Cardiac septum (tissue), 1 donor: ENCODE measurements around the gene RSBN1. TPM values are rescaled to one million over a fixed set of nuclear protein-coding genes. Genes with fewer than 3 reads are reported as not detected.

Experiments used
- DNase-seq: peaks from one replicate; pipeline ENCODE4 v3.0.0-alpha.2; 2020; ENCODE audit warnings: low spot score
- intact Hi-C: fragments of 100-400 bp; cut with DNase I; formaldehyde crosslinking; loops from one replicate; pipeline ENCODE4 v1.14.0; 2022
- total RNA-seq: library from RNA; stranded (reverse); fragmentation: NEBNext Ultra II Directional; extraction: Animal tissue kit (Norgen Biotek cat#: 25700); gene quantifications from one replicate; pipeline ENCODE4 v1.2.1, GENCODE V29; 2021
- donor health status: DM: no; HTN: no; CAD: no.

Gene RSBN1
- total RNA-seq, 1 donor from 2014 or later = 11.0 TPM

DNA sequence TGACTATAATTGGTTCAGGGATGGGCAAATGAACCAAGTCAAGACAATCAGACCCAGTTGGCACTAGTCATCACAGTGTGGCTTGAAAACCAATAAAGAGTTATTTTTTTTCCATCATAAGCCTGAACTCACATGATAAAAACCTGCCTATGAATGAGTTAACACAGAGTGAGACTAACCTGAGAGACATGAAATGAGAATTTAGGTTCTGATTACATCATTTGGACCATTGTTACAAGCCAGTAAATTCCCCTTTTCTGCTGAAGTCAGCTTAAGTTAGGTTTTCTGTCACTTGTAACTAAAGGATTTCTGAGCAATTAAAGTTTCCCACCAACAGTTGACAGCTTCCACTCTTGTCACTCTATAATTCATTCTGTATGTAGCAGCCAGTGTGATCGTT, 9.6 kb upstream of the RSBN1 start:
- DNase-seq = no peak
- intact Hi-C loops = no loop called here

DNA sequence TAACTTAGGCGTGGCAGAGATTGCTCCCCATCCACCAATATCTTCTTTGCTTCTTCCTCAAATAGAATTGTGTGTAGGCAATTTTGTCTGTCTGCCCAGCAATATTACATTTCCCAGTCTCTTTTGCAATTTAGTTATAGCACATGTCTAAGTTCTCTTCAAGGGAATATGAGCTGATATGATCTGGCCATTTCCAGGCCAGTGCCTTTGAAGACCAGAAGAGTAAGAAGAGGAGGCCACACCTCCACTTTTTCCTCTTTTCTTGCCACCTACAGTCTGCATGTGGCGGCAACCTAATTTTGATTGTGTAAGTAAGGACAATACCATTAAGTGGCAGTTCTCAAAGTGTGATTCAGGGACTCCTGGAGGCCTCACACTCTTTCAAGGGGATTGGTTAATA, 6.3 kb upstream of the RSBN1 start:
- DNase-seq = no peak
- intact Hi-C loops = loop anchor here (10.0 kb wide), 1 partner anchor 674 kb away; no protein-coding TSS in a partner anchor

DNA sequence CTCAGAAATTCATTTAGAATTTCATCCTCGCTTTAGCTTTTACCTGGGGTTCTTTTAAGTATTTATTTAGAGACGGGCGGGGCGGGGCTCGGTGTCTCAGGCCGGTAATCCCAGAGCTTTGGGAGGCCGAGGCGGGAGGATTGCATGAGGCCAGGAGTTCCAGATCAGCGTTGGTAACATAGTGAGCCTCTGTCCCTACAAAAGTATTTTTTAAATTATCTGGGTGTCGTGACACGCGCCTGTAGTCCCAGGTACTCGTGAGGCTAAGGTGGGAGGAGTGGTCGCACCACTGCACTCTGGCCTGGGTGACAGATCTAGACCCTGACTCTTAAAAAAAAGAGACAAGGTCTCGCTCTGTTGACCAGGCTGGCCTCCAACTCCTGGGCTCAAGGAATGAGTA, 942 bp upstream of the RSBN1 start:
- DNase-seq = no peak
- intact Hi-C loops = loop anchor here (5.0 to 10.0 kb wide), 2 partner anchors 114 to 668 kb away; partner anchors contain the start of gene HIPK1

DNA sequence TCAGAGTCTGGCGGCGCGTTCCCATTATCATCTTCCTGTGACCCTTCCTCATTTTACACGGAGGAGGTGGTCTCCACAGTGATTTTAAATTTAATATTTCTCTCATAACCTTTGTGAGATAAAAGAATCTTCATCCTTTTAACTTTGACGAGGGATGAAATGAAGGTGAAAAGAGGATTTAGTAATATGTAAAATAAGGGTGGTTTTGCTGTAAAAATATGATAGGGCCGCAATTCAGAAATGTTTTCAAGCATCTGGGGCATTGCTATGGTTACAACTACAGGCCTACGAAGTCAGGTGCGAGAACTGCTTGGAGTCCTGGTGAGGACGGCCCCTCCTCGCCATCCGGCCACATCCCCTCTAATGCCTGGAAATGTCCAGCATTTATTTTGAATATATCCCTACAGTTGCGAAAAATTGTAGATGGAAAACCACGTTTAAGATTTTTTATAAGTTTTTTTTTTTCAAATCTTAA, 422 bp upstream of the RSBN1 start:
- DNase-seq = no peak
- intact Hi-C loops = loop anchor here (1.0 to 10.0 kb wide), 4 partner anchors 53 to 668 kb away; partner anchors contain the start of genes DCLRE1B, HIPK1 and PHTF1

DNA sequence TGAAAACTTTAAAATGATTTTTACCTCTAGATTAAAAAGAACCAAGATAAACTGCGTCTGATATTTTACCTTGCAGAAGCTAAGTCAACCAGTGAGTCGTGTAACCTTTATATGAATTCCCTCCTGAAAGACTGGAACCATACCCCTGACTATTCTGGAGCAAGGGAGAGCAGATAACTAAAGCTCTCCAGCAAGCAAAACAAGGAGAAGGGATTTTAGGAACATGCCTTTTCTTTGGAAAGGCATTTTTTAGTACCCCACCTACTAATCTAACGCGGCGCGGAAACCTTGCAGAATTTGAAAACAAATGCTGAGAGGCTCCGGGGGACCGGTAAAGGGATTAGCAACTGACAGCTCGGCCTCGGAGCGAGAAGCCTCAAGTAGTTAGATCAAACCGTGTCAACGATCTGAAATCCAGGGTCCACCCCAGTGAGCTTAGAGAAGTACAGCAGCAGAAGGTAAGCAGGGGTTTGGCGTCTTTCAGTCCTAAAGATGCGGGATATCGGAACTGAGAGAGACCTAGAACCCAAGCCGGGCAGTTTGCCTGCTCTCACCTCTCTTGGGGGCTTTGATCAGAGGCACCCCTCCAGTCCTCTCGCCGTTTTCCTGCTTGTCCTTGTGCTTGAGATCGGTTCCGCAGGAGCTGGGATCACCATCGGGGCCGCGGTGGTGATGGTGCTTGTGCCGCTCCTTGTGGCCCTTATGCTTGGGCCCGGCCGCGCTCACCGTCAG, 954 bp downstream of the RSBN1 start:
- no peak for DNase-seq
- intact Hi-C loops = loop anchor here (5.0 to 10.0 kb wide), 2 partner anchors 116 to 667 kb away; partner anchors contain the start of gene HIPK1

DNA sequence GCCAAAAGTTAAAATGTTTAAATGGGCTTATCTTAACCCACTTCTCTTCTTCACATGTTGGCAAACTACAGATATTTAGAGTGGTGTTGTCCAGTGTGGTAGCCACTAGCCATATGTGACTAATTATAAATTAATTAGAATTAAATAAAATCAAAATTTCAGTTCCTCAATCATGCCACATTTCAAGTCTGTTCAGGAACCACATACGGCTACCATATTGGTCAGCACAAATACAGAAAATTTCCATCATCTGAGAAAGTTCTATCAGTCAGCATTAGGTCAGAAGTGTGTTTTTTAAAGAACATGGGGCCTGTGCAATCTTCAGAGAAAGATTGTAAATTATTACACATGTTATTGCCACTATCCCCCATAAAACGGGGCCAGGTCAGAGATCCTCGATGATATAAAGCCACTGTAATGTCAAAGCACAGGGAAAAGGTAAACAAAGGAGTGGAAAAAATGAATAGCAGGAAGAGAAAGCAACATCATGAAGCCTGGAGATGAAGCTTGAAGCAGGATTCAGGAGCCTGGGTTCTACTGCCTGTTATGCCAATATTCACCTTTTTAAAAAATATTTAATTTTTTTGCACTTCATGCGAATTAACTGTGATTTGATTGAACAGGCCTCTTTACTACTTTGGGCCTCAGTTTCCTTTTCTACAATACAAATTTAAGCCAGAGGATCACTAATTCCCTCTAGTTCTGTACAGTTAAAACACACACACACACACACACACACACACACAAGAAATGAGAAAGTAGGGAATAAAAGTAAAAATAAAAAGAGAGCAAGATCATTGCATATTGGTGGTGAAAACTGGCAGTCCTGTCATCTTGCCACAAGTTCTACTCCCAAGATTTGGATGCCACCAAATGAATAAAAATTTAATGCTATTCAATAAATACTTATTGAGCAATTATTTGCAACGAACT, 2.3 kb downstream of the RSBN1 start:
- intact Hi-C loops = loop anchor here (5.0 to 10.0 kb wide), 2 partner anchors 117 to 665 kb away; partner anchors contain the start of gene HIPK1

DNA sequence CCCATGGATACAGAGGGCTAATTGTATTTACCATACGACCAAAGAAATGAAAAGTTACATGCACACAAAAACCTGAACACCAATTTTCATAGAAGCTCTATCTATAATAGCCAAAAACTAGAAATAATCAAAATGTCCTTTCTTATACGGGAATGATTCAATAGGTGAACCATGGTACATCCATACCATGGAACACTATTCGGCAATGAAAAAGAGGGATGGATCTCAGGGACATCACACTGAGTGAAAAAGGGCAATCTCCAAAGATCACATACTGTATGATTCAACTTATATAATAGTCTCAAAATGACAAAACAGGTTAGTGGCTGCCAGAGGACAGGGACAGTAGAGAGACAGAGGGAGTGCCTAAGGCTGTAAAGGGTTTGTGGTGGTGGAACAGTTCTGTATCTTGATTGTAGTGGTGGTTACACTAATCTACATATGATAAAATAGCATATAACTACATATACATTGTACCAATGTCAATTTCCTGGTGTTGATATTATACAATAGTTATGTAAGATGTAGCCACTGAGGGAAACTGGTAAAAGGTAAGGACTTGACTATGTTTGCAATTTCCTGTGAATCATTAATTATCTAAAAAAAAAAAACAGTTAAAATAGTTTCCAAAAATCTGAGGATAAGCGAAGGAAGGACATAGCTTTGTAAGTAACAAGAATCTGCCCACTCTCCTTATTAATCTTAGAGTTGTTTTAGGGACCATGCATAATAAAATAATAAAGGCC, 3.7 kb downstream of the RSBN1 start:
- intact Hi-C loops = no loop called here
- DNase-seq = no peak

More for the DNA sequence above, 2.3 kb downstream of the RSBN1 start:
- DNase-seq = no peak

DNA sequence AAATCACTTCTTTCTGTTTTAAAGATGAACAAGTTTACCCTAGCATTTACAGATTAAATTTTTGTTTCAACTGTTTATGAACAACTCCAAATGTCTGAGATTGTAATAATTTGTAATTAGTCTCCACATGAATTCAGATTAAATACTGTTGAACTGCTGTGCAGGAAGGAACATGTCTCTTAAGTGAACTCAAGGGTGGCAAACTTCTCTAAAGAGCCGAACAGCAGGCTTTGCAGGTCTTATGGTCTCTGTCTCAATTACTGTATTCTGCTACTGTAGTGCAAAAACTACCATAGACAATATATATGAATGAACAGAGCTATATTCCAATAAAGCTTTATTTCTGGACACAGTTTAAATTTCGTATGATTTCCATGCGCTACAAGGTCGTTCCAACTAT, 6.6 kb downstream of the RSBN1 start:
- DNase-seq = no peak
- intact Hi-C loops = no loop called here

DNA sequence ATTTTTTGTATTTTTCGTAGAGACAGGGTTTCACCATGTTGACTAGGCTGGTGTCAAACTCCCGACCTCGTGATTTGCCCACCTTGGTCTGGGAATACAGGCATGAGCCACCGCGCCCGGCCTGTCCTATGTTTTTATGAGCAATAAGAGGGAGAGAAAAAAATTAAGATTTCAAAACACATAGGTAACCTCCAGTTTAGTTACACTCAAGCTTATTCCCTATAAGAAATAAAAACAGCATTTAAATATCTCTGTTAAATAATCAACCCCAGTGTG, 7.1 kb downstream of the RSBN1 start:
- intact Hi-C loops = no loop called here
- no peak for DNase-seq

DNA sequence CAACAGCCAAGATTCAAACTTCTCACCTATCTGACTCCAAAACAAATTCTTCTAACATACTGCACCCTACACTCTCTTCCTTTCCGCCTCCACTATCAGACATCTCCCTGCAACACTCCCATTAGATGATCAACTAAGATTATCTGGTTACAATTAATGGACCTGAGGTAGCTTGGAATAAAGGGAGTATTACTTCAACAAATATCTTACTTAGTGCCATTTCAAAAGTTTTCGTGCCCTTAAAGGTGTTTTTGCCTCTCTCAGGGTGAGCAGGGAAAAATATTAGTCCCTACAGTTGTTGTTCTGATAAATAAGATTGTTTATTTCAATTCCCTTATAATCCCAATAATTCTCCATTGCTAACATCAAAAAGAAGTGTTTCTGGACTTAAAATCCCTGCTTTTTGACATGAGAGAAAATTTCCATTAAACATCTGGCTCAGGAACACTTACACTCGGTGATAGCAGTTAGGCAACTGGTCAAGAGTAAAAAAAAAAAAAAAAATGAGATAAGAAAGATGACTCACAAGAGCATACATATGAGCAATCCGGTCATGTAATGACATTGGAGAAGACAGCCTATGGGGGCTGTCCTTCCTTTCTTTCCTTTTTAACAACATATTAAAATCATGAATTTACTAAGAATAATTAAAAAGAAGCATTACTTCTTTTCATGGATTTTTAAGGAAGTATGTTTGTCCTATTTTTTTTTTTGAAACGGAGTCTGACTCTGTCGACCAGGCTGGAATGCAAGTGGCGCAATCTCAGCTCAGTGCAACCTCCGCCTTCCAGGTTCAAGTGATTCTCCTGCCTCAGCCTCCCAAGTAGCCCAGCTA, 7.6 kb downstream of the RSBN1 start:
- no peak for DNase-seq
- intact Hi-C loops = no loop called here

DNA sequence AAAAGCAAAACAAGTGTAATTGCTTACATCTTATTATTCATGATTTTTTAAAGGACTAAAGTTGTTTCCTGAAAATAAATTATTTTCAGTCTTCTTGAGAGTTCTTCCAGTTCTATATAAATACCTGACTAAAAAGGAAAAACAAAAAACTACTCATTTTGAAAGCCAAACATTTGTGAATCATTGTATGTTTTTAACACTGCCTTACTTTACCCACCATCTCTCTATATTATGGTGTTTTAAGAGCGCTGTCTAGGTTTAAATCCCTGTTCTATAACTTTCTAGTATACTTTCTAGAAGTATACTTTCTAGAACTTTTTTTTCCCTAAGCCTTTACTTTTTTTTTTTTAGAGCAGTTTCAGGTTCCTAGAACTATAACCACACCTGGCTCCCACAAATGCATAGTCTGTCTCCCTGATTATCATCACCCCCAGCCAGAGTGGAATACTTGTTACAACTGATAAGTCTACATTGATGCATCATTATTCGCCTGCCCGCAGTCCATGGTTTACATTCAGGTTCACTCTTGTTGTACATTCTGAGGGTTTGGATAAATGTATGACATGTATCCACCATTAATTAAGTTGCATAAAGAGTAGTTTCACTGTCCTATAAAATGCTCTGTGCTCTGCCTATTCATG, 9.8 kb downstream of the RSBN1 start:
- no peak for DNase-seq
- intact Hi-C loops = no loop called here

DNA sequence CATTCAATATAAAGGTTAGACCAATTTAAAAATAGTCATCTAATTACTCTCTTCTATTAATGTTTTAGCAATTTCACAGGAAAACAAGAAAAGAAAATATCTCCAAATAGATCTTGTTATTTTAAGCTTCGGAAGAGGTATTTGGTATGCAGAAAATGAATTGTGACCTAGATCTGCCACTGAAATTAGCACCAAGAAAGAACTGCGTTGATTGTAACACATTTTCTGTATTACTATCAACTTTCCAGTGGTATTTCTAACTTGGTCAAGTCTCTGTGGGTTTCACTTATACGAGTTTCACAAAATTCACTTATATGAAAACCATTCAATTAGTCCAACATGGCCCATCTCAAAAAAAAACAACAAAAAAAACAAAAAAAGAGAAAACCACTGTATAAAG, 11.8 kb downstream of the RSBN1 start:
- no peak for DNase-seq
- intact Hi-C loops = no loop called here

DNA sequence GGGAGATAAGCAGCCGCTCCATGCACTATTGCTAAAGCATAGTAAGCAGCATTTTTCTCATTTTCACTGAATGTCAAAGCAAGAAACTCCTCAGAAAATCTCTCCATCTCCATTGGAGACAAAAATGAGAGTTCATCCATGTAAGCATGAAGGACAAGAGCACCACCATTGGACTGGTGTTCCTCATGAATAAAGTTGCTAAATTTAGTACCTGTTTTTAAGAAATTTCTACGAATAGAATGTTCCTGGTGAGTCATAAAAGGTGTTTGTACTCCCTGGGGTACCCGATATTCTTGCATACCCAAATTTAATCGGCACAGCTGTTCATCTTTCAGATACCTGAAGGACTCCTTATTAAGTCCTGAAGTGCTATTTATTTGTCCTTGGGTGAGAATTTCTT, 14.8 kb downstream of the RSBN1 start:
- DNase-seq = no peak
- intact Hi-C loops = no loop called here

DNA sequence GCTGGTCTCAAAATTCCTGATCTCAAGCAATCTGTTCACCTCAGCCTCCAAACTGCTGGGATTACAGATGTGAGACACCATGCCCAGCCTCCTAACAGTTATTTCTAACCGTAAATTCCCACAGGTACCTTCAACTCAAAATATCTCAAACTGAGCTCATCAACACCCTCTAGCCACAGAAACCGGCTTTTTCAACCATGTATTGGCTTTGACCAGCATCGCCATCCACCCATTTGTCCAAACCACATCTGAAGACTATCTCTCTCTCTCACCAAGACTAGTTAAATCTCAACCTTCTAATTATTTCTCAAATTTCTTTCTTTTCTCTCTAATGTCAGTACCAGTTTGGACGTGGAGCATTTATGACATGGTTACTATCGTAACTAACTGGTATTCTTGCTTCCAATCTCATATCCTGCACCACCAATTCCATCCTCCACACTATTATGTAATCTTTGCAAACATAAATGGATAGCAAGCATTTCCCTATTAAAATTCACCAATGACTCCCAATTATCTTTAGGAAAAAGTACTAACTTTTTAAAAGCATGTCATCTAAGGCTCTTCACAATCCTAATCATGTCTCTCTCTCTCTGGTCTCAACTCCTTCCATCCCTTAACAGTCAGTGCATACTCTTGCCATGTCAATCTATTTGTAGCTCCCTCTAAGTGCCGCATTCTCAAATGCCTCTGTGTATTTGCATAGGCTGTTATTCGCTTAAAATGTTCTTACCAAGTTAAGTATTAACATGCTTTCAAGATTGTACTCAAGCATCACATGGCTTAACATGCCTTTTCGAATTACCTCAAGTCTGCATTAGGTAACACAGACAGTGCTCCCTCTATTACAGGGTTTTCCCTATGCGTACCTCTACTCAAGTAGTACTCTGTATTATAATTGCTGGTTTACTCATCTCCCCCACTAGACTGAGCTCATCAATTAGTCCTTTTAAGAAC, 18.1 kb downstream of the RSBN1 start:
- intact Hi-C loops = no loop called here

DNA sequence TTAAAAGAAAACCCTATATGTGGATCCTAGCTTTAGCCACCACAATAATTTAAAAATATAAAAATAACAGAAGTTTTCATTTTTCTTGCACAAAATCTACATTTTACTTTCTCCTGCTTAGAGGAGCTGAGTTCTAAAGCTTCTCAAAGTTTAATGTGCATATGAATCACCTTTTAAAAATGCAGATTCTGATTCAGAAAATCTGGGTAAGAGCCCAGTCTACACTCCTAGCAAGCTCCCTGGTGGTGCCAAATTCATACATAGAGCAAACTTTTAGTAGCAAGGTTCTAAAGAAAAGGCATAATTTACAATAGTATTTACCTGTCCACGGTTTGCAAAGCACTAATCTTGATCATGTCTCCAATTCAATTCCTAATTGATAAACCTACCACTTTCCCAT, 19.3 kb downstream of the RSBN1 start:
- DNase-seq = no peak
- intact Hi-C loops = no loop called here

More for the DNA sequence above, 18.1 kb downstream of the RSBN1 start:
- no peak for DNase-seq

DNA sequence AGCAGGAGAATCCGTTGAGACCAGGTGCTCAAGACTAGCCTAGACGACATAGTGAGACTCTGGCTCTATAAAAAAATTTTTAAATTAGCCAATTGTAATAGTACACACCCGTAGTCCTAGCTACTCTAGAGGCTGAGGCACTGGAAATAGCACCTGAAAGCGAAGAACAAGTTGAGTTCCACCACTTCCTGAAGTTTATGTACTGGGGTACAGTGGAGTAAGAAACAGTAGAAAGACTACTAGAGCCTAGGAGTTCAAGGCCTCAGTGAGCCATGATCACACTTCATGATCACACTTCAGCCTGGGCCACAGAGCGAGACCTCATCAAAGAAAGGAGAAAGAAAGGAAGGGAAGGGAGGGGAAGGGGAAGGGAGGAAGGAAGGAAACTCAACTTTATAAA, 19.8 kb downstream of the RSBN1 start:
- intact Hi-C loops = no loop called here
- no peak for DNase-seq

DNA sequence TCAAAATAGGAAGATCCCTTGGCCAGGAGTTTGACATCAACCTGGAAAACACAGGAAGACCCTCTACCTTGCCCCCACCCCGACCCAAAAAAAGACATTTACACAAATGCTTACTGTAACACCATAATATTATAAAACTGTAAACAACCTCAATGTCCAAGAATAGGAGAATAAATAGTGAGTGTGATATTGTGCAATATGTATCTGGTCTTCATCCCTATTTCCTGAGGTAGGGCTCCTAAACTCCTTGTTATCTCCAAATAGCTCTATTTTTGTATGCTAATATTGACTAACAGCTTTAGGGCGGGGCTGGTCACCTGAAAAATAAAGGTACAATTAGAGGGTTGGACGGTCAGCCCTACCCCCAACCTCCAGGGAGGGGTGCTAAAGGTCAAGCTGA, 23.5 kb downstream of the RSBN1 start:
- intact Hi-C loops = no loop called here

More for the DNA sequence above, 23.5 kb downstream of the RSBN1 start:
- no peak for DNase-seq
